Adrenal gland (tissue), 12 donors: Measurements from ENCODE around the gene ZER1. TPM values are rescaled to one million over a fixed set of nuclear protein-coding genes. Genes with fewer than 3 reads are reported as not detected.

Experiments
- DNase-seq, 7 donors: peaks; one replicate each; pipeline ENCODE4 v3.0.0-alpha.2; 2019 to 2020
- H3K27ac ChIP-seq, 5 donors: fragments of 200-600 bp; sonication (generic) in 4 of 5; 1 replicate in 3 of 5; 2 replicates in 2 of 5; pipeline versions ENCODE4 v1.5.1 to v1.8.0; 2016 to 2020; ENCODE audit warnings: mild to moderate bottlenecking in 1 of 5
- H3K27me3 ChIP-seq: fragments of 200-600 bp; 2 replicates; pipeline ENCODE4 v1.8.0; 2021
- H3K36me3 ChIP-seq, 2 donors: fragments of 200-600 bp; replicated peaks in 1 of 2; 1 replicate in 1 of 2; 2 replicates in 1 of 2; pipeline versions ENCODE4 v1.5.1 to v1.8.0; 2018 to 2022
- H3K4me1 ChIP-seq, 2 donors: fragments of 200-600 bp; replicated peaks in 1 of 2; 1 replicate in 1 of 2; 2 replicates in 1 of 2; pipeline versions ENCODE4 v1.5.1 to v1.8.0; 2018 to 2021
- H3K4me3 ChIP-seq, 4 donors: fragments of 200-600 bp; sonication (generic) in 3 of 4; one replicate each; pipeline ENCODE4 v1.5.1; 2016 to 2018
- H3K9me3 ChIP-seq, 3 donors: fragments of 200-600 bp; sonication (generic) in 1 of 3; replicated peaks in 1 of 3; 1 replicate in 2 of 3; 2 replicates in 1 of 3; pipeline versions ENCODE4 v1.5.1 to v1.8.0; 2016 to 2021
- CTCF ChIP-seq, 6 experiments: fragments of 450-650 bp in 4 of 6; fragments of 200-600 bp in 2 of 6; sonication (generic) in 1 of 6; IDR thresholded peaks; 1 replicate in 5 of 6; 2 replicates in 1 of 6; pipeline versions ENCODE4 v1.5.1 to v1.8.0; 2016 to 2021; ENCODE audit warnings: antibody characterized with exemption in 6 of 6, mild to moderate bottlenecking in 2 of 6, moderate library complexity in 1 of 6
- POLR2A ChIP-seq, 2 donors: fragments of 450-650 bp; IDR thresholded peaks; one replicate each; pipeline ENCODE4 v1.6.1; 2017; ENCODE audit warnings: antibody characterized with exemption in 2 of 2, mild to moderate bottlenecking in 2 of 2, moderate library complexity in 1 of 2
- WGBS, 4 donors: extraction: QIAGEN DNeasy Blood & Tissue Kit in 2 of 4; methylation state at CpG; one replicate each; pipeline versions ENCODE4 v1.1.5 to v1.1.7; 2013 to 2017; 5-methylcytosine and 5-hydroxymethylcytosine counted together
- intact Hi-C, 2 donors: fragments of 100-400 bp; cut with DNase I; formaldehyde crosslinking; loops; one replicate each; pipeline versions ENCODE4 v1.14.1 to v1.15.0; 2022 to 2023
- polyA plus RNA-seq, 3 donors: library from polyadenylated mRNA; stranded (reverse); fragments of 200-250 nt in 2 of 3; fragments of 350-450 nt in 1 of 3; fragmentation: Illumina TruSeq in 1 of 3; extraction: RNeasy Lipid Tissue Mini Kit (QIAGEN cat#74804) in 1 of 3; gene quantifications; one replicate each; pipeline ENCODE4 v1.2.3, GENCODE V29; 2013 to 2014
- small RNA-seq, 2 donors: library from RNA; depleted of rRNA; stranded (forward); fragments of <200 nt; gene quantifications; one replicate each; pipeline ENCODE3, GENCODE V24; 2016
- total RNA-seq, 9 donors: library from RNA; depleted of rRNA in 4 of 9; stranded (reverse); fragments of >200 nt in 4 of 9; fragments of 120-200 nt in 1 of 9; fragmentation: NEBNext Ultra II Directional in 1 of 9; extraction: Animal tissue kit (Norgen Biotek cat#: 25700) in 1 of 9; gene quantifications; one replicate each; pipeline versions ENCODE4 v1.1.0 to v1.2.4, GENCODE V29; 2013 to 2023
- donor health status: healthy with polysubstance abuse.
- donor health status: Bipolar disorder and iron deficiency.
- donor health status: DM: yes; HTN: yes; CAD: no.
- donor health status: DM: no; HTN: no; CAD: no.
- donor health status: DM: no; HTN: no; CAD: no.
- donor health status: DM: yes; HTN: yes; CAD: no.

ZER1 gene
- total and polyA plus RNA-seq, 12 donors = 17.0 to 131 (median 53.4) TPM

GRCh38 chr9:128683340-128684064, 88.2 kb downstream of the ZER1 start:
- TF ChIP-seq CTCF (IDR thresholded peaks at IDR 0.05) (no peak), POLR2A (IDR thresholded peaks at IDR 0.05) (peak in 1 of 2 donors; percentile 42)
- peak; percentile 32 to 93 (median 89) for DNase-seq
- 4 to 25% (median 12%) methylated on average over 12 to 21 of the region's 21 CpGs for WGBS, 4 donors
- Histone ChIP-seq H3K4me1 (peaks cover 9 to 17% of the 10 kb centered on the region in 2 donors), H3K27me3 (no peaks in the 10 kb centered on the region), H3K9me3 (no peaks in the 10 kb centered on the region), H3K4me3 (peak overlapping the region in 2 of 4 donors; percentile 50 to 72), H3K27ac (peak overlapping the region in 4 of 5 donors; percentile 57 to 89 (median 75)), H3K36me3 (no peaks in the 10 kb centered on the region)
- intact Hi-C loops = no loop called here

Small RNA genes within 50 kb of the gene (small RNA-seq; reads per million reads assigned to genes)
- 0 reads per million in 2 donors for gene RF00017
- 0 reads per million in 2 donors for gene RN7SL560P

Other genes starting within 250 kb of the ZER1 start
- gene SPTAN1, start 219.3 kb downstream of the ZER1 start, total RNA-seq = 100 to 1,000 TPM; 136 to 316 (median 224) TPM
- 100 to 1,000 TPM; 167 to 278 (median 252) TPM for gene SPTAN1, start 219.3 kb downstream of the ZER1 start, polyA plus RNA-seq
- 100 to 1,000 TPM in 2 of 9 donors, 10 to 100 TPM in 7; 20.4 to 192 (median 77.9) TPM for gene DYNC2I2, start 115.1 kb downstream of the ZER1 start, total RNA-seq
- 100 to 1,000 TPM in 1 of 3 donors, 10 to 100 TPM in 1, 1 to 10 TPM in 1; 7.5 to 119 (median 91.6) TPM for gene DYNC2I2, start 115.1 kb downstream of the ZER1 start, polyA plus RNA-seq
- gene SET, start 82.7 kb downstream of the ZER1 start, total RNA-seq = 100 to 1,000 TPM; 122 to 327 (median 191) TPM
- 100 to 1,000 TPM in 2 of 3 donors, 10 to 100 TPM in 1; 62.1 to 352 (median 105) TPM for gene SET, start 82.7 kb downstream of the ZER1 start, polyA plus RNA-seq
- gene PKN3, start 69.4 kb downstream of the ZER1 start, total RNA-seq = 1 to 10 TPM; 1.1 to 6.3 (median 3.6) TPM
- gene PKN3, start 69.4 kb downstream of the ZER1 start, polyA plus RNA-seq = 1 to 10 TPM in 2 of 3 donors, under 1 TPM in 1; 0.90 to 8.6 (median 8.1) TPM
- 10 to 100 TPM; 15.5 to 97.4 (median 28.7) TPM for gene ZDHHC12, start 47.8 kb downstream of the ZER1 start, total RNA-seq
- gene ZDHHC12, start 47.8 kb downstream of the ZER1 start, polyA plus RNA-seq = 10 to 100 TPM in 2 of 3 donors, 1 to 10 TPM in 1; 1.6 to 64.8 (median 33.1) TPM
- 10 to 100 TPM; 15.9 to 72.7 (median 31.7) TPM for gene TBC1D13, start 15.3 kb upstream of the ZER1 start, total RNA-seq
- 10 to 100 TPM; 21.2 to 27.1 (median 27.0) TPM for gene TBC1D13, start 15.3 kb upstream of the ZER1 start, polyA plus RNA-seq
- 100 to 1,000 TPM in 1 of 9 donors, 10 to 100 TPM in 8; 15.9 to 113 (median 32.2) TPM for gene ENDOG, start 46.6 kb upstream of the ZER1 start, total RNA-seq
- 10 to 100 TPM in 2 of 3 donors, 1 to 10 TPM in 1; 4.9 to 39.8 (median 19.1) TPM for gene ENDOG, start 46.6 kb upstream of the ZER1 start, polyA plus RNA-seq
- 10 to 100 TPM; 18.5 to 56.3 (median 37.6) TPM for gene SPOUT1, start 57.9 kb upstream of the ZER1 start, total RNA-seq
- 10 to 100 TPM; 20.8 to 51.6 (median 41.1) TPM for gene SPOUT1, start 57.9 kb upstream of the ZER1 start, polyA plus RNA-seq
- 10 to 100 TPM in 1 of 9 donors, 1 to 10 TPM in 8; 3.5 to 10.3 (median 7.7) TPM for gene KYAT1, start 110.0 kb upstream of the ZER1 start, total RNA-seq
- 1 to 10 TPM; 3.5 to 9.6 (median 5.8) TPM for gene KYAT1, start 110.0 kb upstream of the ZER1 start, polyA plus RNA-seq
- 10 to 100 TPM; 10.3 to 88.3 (median 41.0) TPM for gene LRRC8A, start 110.2 kb upstream of the ZER1 start, total RNA-seq
- gene LRRC8A, start 110.2 kb upstream of the ZER1 start, polyA plus RNA-seq = 10 to 100 TPM in 2 of 3 donors, 1 to 10 TPM in 1; 9.0 to 15.7 (median 13.0) TPM
- gene PHYHD1, start 149.1 kb upstream of the ZER1 start, total RNA-seq = 10 to 100 TPM in 8 of 9 donors, 1 to 10 TPM in 1; 9.8 to 56.5 (median 28.1) TPM
- gene PHYHD1, start 149.1 kb upstream of the ZER1 start, polyA plus RNA-seq = 10 to 100 TPM in 2 of 3 donors, 1 to 10 TPM in 1; 9.1 to 86.6 (median 64.9) TPM
- gene DOLK, start 175.7 kb upstream of the ZER1 start, total RNA-seq = 10 to 100 TPM; 19.6 to 42.3 (median 31.2) TPM
- gene DOLK, start 175.7 kb upstream of the ZER1 start, polyA plus RNA-seq = 10 to 100 TPM in 2 of 3 donors, 1 to 10 TPM in 1; 4.6 to 25.3 (median 10.3) TPM
- gene NUP188, start 175.8 kb upstream of the ZER1 start, total RNA-seq = 100 to 1,000 TPM in 1 of 9 donors, 10 to 100 TPM in 8; 20.2 to 122 (median 40.4) TPM
- 10 to 100 TPM; 26.4 to 32.0 (median 26.4) TPM for gene NUP188, start 175.8 kb upstream of the ZER1 start, polyA plus RNA-seq